ENCODE data around the gene TCF19.
"Not testable (repeated sequence)": the region's sequence is repeated elsewhere in the genome, so short reads cannot be mapped to it uniquely, and the experiment has no call there.

DNA sequence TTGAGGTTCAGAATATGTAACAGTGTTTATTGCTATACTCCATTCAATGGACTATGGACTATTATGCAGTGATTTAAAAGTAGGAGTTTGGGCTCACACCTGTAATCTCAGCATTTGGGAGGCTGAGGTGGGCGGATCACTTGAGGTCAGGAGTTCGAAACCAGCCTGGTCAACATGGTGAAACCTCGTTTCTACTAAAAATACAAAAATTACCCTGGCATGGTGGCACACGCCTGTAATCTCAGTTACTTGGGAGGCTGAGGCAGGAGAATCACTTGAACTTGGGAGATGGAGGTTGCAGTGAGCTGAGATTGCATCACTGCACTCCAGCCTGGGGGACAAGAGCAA is 40.7 kb downstream of the TCF19 start:
- TF ChIP-seq EZH2 (IDR thresholded peaks at IDR 0.05; ENCODE audit: low read depth, unreplicated experiment); POLR2AphosphoS5 (IDR thresholded peaks at IDR 0.05; ENCODE audit: low read depth); EZH2phosphoT487 (IDR thresholded peaks at IDR 0.05; ENCODE audit: unreplicated experiment); ZNF114 (CRISPR knock-in tag; IDR thresholded peaks at IDR 0.05); NANOG (IDR thresholded peaks at IDR 0.05; ENCODE audit: borderline replicate concordance); REST (IDR thresholded peaks at IDR 0.05; ENCODE audit: unreplicated experiment); CREB1 (CRISPR knock-in tag; IDR thresholded peaks at IDR 0.05; ENCODE audit: low read depth); ZNF331 (CRISPR knock-in tag; IDR thresholded peaks at IDR 0.05; ENCODE audit: low read depth); STAT1 (IDR thresholded peaks at IDR 0.05; ENCODE audit: unreplicated experiment); JUNB (IDR thresholded peaks at IDR 0.05; ENCODE audit: unreplicated experiment): not testable (repeated sequence)
- TF ChIP-seq, protein P1, sequence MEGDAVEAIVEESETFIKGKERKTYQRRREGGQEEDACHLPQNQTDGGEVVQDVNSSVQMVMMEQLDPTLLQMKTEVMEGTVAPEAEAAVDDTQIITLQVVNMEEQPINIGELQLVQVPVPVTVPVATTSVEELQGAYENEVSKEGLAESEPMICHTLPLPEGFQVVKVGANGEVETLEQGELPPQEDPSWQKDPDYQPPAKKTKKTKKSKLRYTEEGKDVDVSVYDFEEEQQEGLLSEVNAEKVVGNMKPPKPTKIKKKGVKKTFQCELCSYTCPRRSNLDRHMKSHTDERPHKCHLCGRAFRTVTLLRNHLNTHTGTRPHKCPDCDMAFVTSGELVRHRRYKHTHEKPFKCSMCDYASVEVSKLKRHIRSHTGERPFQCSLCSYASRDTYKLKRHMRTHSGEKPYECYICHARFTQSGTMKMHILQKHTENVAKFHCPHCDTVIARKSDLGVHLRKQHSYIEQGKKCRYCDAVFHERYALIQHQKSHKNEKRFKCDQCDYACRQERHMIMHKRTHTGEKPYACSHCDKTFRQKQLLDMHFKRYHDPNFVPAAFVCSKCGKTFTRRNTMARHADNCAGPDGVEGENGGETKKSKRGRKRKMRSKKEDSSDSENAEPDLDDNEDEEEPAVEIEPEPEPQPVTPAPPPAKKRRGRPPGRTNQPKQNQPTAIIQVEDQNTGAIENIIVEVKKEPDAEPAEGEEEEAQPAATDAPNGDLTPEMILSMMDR (conservative IDR thresholded peaks at IDR 0.05; ENCODE audit: low read depth in 2 of 2): not testable (repeated sequence)
- TF ChIP-seq, protein P2, sequence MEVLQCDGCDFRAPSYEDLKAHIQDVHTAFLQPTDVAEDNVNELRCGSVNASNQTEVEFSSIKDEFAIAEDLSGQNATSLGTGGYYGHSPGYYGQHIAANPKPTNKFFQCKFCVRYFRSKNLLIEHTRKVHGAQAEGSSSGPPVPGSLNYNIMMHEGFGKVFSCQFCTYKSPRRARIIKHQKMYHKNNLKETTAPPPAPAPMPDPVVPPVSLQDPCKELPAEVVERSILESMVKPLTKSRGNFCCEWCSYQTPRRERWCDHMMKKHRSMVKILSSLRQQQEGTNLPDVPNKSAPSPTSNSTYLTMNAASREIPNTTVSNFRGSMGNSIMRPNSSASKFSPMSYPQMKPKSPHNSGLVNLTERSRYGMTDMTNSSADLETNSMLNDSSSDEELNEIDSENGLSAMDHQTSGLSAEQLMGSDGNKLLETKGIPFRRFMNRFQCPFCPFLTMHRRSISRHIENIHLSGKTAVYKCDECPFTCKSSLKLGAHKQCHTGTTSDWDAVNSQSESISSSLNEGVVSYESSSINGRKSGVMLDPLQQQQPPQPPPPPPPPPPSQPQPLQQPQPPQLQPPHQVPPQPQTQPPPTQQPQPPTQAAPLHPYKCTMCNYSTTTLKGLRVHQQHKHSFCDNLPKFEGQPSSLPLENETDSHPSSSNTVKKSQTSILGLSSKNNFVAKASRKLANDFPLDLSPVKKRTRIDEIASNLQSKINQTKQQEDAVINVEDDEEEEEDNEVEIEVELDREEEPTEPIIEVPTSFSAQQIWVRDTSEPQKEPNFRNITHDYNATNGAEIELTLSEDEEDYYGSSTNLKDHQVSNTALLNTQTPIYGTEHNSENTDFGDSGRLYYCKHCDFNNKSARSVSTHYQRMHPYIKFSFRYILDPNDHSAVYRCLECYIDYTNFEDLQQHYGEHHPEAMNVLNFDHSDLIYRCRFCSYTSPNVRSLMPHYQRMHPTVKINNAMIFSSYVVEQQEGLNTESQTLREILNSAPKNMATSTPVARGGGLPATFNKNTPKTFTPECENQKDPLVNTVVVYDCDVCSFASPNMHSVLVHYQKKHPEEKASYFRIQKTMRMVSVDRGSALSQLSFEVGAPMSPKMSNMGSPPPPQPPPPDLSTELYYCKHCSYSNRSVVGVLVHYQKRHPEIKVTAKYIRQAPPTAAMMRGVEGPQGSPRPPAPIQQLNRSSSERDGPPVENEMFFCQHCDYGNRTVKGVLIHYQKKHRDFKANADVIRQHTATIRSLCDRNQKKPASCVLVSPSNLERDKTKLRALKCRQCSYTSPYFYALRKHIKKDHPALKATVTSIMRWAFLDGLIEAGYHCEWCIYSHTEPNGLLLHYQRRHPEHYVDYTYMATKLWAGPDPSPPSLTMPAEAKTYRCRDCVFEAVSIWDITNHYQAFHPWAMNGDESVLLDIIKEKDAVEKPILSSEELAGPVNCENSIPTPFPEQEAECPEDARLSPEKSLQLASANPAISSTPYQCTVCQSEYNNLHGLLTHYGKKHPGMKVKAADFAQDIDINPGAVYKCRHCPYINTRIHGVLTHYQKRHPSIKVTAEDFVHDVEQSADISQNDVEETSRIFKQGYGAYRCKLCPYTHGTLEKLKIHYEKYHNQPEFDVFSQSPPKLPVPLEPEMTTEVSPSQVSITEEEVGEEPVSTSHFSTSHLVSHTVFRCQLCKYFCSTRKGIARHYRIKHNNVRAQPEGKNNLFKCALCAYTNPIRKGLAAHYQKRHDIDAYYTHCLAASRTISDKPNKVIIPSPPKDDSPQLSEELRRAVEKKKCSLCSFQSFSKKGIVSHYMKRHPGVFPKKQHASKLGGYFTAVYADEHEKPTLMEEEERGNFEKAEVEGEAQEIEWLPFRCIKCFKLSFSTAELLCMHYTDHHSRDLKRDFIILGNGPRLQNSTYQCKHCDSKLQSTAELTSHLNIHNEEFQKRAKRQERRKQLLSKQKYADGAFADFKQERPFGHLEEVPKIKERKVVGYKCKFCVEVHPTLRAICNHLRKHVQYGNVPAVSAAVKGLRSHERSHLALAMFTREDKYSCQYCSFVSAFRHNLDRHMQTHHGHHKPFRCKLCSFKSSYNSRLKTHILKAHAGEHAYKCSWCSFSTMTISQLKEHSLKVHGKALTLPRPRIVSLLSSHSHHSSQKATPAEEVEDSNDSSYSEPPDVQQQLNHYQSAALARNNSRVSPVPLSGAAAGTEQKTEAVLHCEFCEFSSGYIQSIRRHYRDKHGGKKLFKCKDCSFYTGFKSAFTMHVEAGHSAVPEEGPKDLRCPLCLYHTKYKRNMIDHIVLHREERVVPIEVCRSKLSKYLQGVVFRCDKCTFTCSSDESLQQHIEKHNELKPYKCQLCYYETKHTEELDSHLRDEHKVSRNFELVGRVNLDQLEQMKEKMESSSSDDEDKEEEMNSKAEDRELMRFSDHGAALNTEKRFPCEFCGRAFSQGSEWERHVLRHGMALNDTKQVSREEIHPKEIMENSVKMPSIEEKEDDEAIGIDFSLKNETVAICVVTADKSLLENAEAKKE (CRISPR knock-in tag; IDR thresholded peaks at IDR 0.05): not testable (repeated sequence)

All from GM23338 (cell line).